Activated CD4-positive, alpha-beta memory T cell treated with anti-CD3 and anti-CD28 coated beads for 36 hours (primary cell): Measurements from ENCODE around the gene COL7A1. TPM values are rescaled to one million over a fixed set of nuclear protein-coding genes. Genes with fewer than 3 reads are reported as not detected.

ENCODE experiments used
- CTCF ChIA-PET: fragments of 350-600 bp; sonication (Branson Sonifier 250); formaldehyde crosslinking; loops from one replicate; lab custom pipeline; 2021; ENCODE audit warnings: antibody characterized with exemption, inconsistent platforms; lab: Charles Lee
- POLR2A ChIA-PET: fragments of 350-600 bp; sonication (Branson Sonifier 250); formaldehyde crosslinking; loops from one replicate; lab custom pipeline; 2021; ENCODE audit warnings: antibody characterized with exemption; lab: Charles Lee
- DNase-seq: peaks from one replicate; pipeline ENCODE4 v3.0.0-alpha.2; 2020
- H3K27ac Mint-ChIP-seq: one replicate; pipeline ENCODE4 v1.8.0; 2021; ENCODE audit warnings: mixed read lengths
- H3K27me3 Mint-ChIP-seq: one replicate; pipeline ENCODE4 v1.8.0; 2021; ENCODE audit warnings: mixed read lengths
- H3K36me3 Mint-ChIP-seq: one replicate; pipeline ENCODE4 v1.8.0; 2021; ENCODE audit warnings: mixed read lengths
- H3K4me1 Mint-ChIP-seq: one replicate; pipeline ENCODE4 v1.8.0; 2021; ENCODE audit warnings: low read depth, mixed read lengths
- H3K4me3 Mint-ChIP-seq: one replicate; pipeline ENCODE4 v1.8.0; 2021; ENCODE audit warnings: mild to moderate bottlenecking, mixed read lengths
- H3K9me3 Mint-ChIP-seq: one replicate; pipeline ENCODE4 v1.8.0; 2021; ENCODE audit warnings: mixed read lengths
- intact Hi-C: fragments of 100-400 bp; cut with micrococcal nuclease; formaldehyde crosslinking; loops from one replicate; pipeline ENCODE4 v1.15.1; 2023
- microRNA-seq: library from miRNA; unstranded; fragments of <30 nt; microRNA quantifications from one replicate; pipeline ENCODE4 v1.2.0, GENCODE V29; 2022; ENCODE audit warnings: borderline number of aligned reads, borderline microRNAs expressed, borderline replicate concordance
- total RNA-seq, 2 experiments: library from RNA; stranded (reverse); gene quantifications; one replicate each; pipeline ENCODE4 v1.2.3, GENCODE V29; 2021

Gene COL7A1
- total RNA-seq, 2 experiments from 2014 or later, result 1.1 TPM

DNA sequence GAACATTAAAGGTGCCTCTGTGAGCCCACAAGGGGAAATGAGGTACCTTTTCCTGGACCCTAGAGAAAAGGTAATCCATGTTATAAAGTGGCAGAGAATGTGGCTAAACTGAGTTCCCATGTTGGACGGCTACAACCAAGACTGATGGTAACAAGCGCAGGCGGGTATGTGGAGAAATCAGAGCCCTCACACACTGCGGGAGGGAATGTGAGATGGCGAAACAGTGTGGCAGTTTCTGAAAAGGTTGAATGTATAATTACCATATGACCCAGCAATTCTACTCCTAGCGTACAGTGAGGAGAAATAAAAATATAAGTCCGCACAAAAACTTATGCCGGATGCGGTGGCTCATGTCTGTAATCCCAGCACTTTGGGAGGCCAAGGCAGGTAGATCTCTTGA, 67.1 kb downstream of the COL7A1 start:
- intact Hi-C loops, result no loop called here
- DNase-seq, result no peak
- CTCF ChIA-PET, result interaction anchor here (1.7 kb wide), 1 partner anchor 92 kb away, joined by 4 read pairs; no protein-coding TSS in a partner anchor
- no peak overlapping the region for H3K4me3 Mint-ChIP-seq
- POLR2A ChIA-PET, result no interaction called here
- H3K4me1 Mint-ChIP-seq, result no peaks in the 10 kb centered on the region
- peaks cover 5% of the 10 kb centered on the region for H3K36me3 Mint-ChIP-seq
- no peaks in the 10 kb centered on the region for H3K9me3 Mint-ChIP-seq
- no peaks in the 10 kb centered on the region for H3K27me3 Mint-ChIP-seq
- no peak overlapping the region for H3K27ac Mint-ChIP-seq

- ChIA-PET CTCF (no interaction called here), POLR2A (no interaction called here)
- DNase-seq, result no peak
- Mint-ChIP-seq H3K27me3 (no peaks in the 10 kb centered on the region), H3K36me3 (peaks cover 5% of the 10 kb centered on the region), H3K4me1 (no peaks in the 10 kb centered on the region), H3K9me3 (no peaks in the 10 kb centered on the region), H3K27ac (no peak overlapping the region), H3K4me3 (no peak overlapping the region)
- intact Hi-C loops, result no loop called here
Measured at GRCh38 chr3:48524970-48525369, 70.2 kb downstream of the COL7A1 start.

GRCh38 chr3:48521635-48522034, 73.5 kb downstream of the COL7A1 start:
- CTCF ChIA-PET, result no interaction called here
- H3K27ac Mint-ChIP-seq, result no peak overlapping the region

DNA sequence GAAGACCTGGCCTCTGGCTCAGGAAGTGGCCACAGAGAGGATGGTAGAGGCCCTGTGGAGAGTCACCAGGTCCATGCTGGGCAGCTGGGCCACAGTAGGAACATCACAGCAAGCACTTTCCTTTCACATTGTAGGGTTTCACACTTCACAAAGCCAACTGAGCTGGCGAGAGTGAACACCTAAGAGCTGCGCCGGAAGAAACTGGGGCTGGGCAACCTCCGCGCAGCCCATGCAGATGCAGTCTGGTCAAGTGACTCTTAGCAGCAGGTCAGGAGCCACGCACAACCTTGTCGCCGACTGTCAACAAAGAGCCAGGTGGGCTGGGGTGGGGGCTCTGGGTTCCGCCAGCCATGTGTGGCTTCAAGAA, 75.9 kb downstream of the COL7A1 start:
- POLR2A ChIA-PET, result interaction anchor here (0.6 kb wide), 1 partner anchor 11 kb away, joined by 3 read pairs; no protein-coding TSS in a partner anchor
- DNase-seq, result no peak
- H3K4me1 Mint-ChIP-seq, result peaks cover 47% of the 10 kb centered on the region
- H3K4me3 Mint-ChIP-seq, result no peak overlapping the region
- CTCF ChIA-PET, result interaction anchor here (1.1 kb wide), 1 partner anchor 83 kb away, joined by 5 read pairs; no protein-coding TSS in a partner anchor
- intact Hi-C loops, result no loop called here
- H3K36me3 Mint-ChIP-seq, result peaks cover 2% of the 10 kb centered on the region
- H3K27ac Mint-ChIP-seq, result no peak overlapping the region
- H3K9me3 Mint-ChIP-seq, result no peaks in the 10 kb centered on the region
- no peaks in the 10 kb centered on the region for H3K27me3 Mint-ChIP-seq

More at GRCh38 chr3:48521635-48522034, 73.5 kb downstream of the COL7A1 start:
- Mint-ChIP-seq H3K4me3 (no peak overlapping the region), H3K9me3 (no peaks in the 10 kb centered on the region), H3K36me3 (peaks cover 2% of the 10 kb centered on the region), H3K27me3 (no peaks in the 10 kb centered on the region), H3K4me1 (peaks cover 26% of the 10 kb centered on the region)
- POLR2A ChIA-PET, result no interaction called here
- no peak for DNase-seq
- intact Hi-C loops, result no loop called here

GRCh38 chr3:48518638-48519276, 76.4 kb downstream of the COL7A1 start:
- Mint-ChIP-seq H3K27ac (no peak overlapping the region), H3K4me1 (peaks cover 52% of the 10 kb centered on the region), H3K36me3 (peaks cover 2% of the 10 kb centered on the region), H3K4me3 (no peak overlapping the region), H3K9me3 (no peaks in the 10 kb centered on the region), H3K27me3 (no peaks in the 10 kb centered on the region)
- ChIA-PET POLR2A (no interaction called here), CTCF (interaction anchor here (1.1 kb wide), 1 partner anchor 83 kb away, joined by 5 read pairs; no protein-coding TSS in a partner anchor)
- no peak for DNase-seq
- intact Hi-C loops, result no loop called here

GRCh38 chr3:48518069-48518468, 77.1 kb downstream of the COL7A1 start:
- no peak overlapping the region for H3K27ac Mint-ChIP-seq
- ChIA-PET POLR2A (no interaction called here), CTCF (no interaction called here)
- H3K9me3 Mint-ChIP-seq, result no peaks in the 10 kb centered on the region
- H3K27me3 Mint-ChIP-seq, result no peaks in the 10 kb centered on the region
- intact Hi-C loops, result no loop called here
- H3K36me3 Mint-ChIP-seq, result no peaks in the 10 kb centered on the region
- no peak for DNase-seq
- no peak overlapping the region for H3K4me3 Mint-ChIP-seq
- peaks cover 54% of the 10 kb centered on the region for H3K4me1 Mint-ChIP-seq

DNA sequence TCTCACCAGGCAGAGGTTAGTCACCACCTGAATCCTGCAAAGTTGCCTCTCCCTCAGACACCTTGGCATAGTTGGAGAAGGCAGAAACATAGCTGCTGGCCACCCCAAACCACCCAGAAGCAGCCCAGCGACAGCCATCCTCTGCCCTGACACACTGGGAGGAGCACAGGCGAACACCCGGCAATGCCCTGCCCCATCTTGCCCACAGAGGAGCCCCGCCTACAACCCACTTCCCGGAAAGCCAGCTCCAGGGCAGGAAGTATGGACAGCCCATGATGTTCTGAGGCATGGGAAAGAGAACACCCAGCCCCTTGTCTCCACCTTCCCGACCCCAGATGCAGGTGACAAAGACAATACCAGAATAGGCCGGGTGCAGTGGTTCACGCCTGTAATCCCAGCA, 78.6 kb downstream of the COL7A1 start:
- Mint-ChIP-seq H3K27me3 (no peaks in the 10 kb centered on the region), H3K9me3 (no peaks in the 10 kb centered on the region), H3K4me1 (peaks cover 59% of the 10 kb centered on the region), H3K27ac (peak overlapping the region; percentile 54), H3K36me3 (no peaks in the 10 kb centered on the region), H3K4me3 (no peak overlapping the region)
- ChIA-PET CTCF (interaction anchor here (1.3 to 2.0 kb wide), 2 partner anchors 80 to 116 kb away, joined by 5 to 6 read pairs; no protein-coding TSS in a partner anchor), POLR2A (interaction anchor here (0.6 to 1.3 kb wide), 2 partner anchors 44 to 61 kb away, joined by 3 to 5 read pairs; no protein-coding TSS in a partner anchor)
- intact Hi-C loops, result no loop called here
- DNase-seq, result peak; percentile 57

DNA sequence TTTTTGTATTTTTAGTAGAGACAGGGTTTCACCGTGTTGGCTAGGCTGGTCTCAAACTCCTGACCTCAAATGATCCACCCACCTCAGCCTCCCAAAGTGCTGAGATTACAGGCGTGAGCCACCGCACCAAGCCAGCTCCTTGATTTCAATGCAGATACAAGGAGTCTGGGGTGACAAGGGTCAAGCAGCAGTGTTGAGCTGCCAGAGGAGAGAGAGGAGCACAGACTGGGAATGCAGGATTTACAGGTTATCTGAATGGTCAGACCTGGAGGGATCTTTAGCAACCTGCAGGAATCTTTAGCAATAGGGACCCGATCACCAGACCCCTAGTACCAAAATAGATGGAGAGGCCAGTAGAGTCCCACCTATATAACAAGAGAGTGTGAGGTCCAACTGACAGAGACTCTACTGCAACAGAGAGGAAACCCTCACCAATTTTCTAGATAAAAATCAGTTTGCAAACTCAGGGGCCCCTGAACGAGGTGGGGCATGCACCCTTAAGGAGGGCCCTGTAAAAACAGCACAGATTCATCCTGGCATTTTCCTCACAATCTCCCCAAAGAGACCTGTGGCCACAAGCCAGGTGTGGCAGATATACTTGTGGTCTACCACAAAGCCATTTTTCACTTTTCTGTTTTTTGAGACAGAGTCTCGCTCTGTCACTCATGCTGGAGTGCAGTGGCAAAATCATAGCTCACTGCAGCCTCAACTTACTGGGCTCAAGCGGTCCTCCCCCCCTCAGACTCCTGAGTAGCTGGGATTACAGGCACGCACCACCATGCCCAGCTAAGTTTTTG, 80.5 kb downstream of the COL7A1 start:
- Mint-ChIP-seq H3K4me1 (peaks cover 59% of the 10 kb centered on the region), H3K27me3 (no peaks in the 10 kb centered on the region), H3K27ac (peak overlapping the region; percentile 28), H3K9me3 (no peaks in the 10 kb centered on the region), H3K4me3 (no peak overlapping the region), H3K36me3 (no peaks in the 10 kb centered on the region)
- intact Hi-C loops, result loop anchor here (1.0 kb wide), 1 partner anchor 7 kb away; no protein-coding TSS in a partner anchor
- ChIA-PET CTCF (interaction anchor here (0.5 to 2.0 kb wide), 4 partner anchors 35 to 321 kb away, joined by 3 to 12 read pairs (median 4); no protein-coding TSS in a partner anchor), POLR2A (interaction anchor here (1.3 to 1.4 kb wide), 2 partner anchors 10 to 42 kb away, joined by 4 read pairs; partner anchors contain the start of gene SHISA5)
- peak; percentile 51 for DNase-seq

Small RNA genes within 50 kb of the gene (microRNA-seq; reads per million reads assigned to microRNA genes)
- gene MIR4793, result not detected
- not detected for gene MIR6823
- gene MIR711, result not detected

Other genes with a start within 250 kb of the COL7A1 start
- not detected for gene FBXW12, start 223.1 kb downstream of the COL7A1 start, total RNA-seq
- 1 to 10 TPM; 3.2 to 3.8 TPM for gene PLXNB1, start 165.2 kb downstream of the COL7A1 start, total RNA-seq
- 10 to 100 TPM; 24.3 to 24.4 TPM for gene CCDC51, start 155.2 kb downstream of the COL7A1 start, total RNA-seq
- 100 to 1,000 TPM; 318 to 323 TPM for gene TMA7, start 155.1 kb downstream of the COL7A1 start, total RNA-seq
- gene ATRIP, start 148.6 kb downstream of the COL7A1 start, total RNA-seq, result 10 to 100 TPM; 13.8 to 14.5 TPM
- gene SHISA5, start 91.2 kb downstream of the COL7A1 start, total RNA-seq, result 10 to 100 TPM; 88.9 to 93.1 TPM
- 10 to 100 TPM; 19.4 to 22.4 TPM for gene PFKFB4, start 38.5 kb downstream of the COL7A1 start, total RNA-seq
- not detected for gene UCN2, start 31.5 kb downstream of the COL7A1 start, total RNA-seq
- gene UQCRC1, start 14.3 kb upstream of the COL7A1 start, total RNA-seq, result 100 to 1,000 TPM; 251 to 259 TPM
- under 1 TPM in 1 of 2 experiments, not detected in 1; 0.75 TPM for gene TMEM89, start 26.4 kb upstream of the COL7A1 start, total RNA-seq
- gene SLC26A6, start 40.1 kb upstream of the COL7A1 start, total RNA-seq, result 10 to 100 TPM; 47.7 to 52.4 TPM
- gene CELSR3, start 67.6 kb upstream of the COL7A1 start, total RNA-seq, result 1 to 10 TPM; 6.9 to 7.5 TPM
- gene NCKIPSD, start 90.6 kb upstream of the COL7A1 start, total RNA-seq, result 10 to 100 TPM; 36.5 to 38.5 TPM
- gene IP6K2, start 121.9 kb upstream of the COL7A1 start, total RNA-seq, result 10 to 100 TPM; 41.6 to 43.4 TPM